DOHH2 (cell line): Measurements from ENCODE around the gene SPPL2A.

Experiments
- H3F3A ChIP-seq: fragments of 200-600 bp; sonication (generic), shearing (Covaris generic); 2 replicates; pipeline ENCODE4 v1.6.0; 2016; ENCODE audit warnings: antibody characterized with exemption, mild to moderate bottlenecking; ENCODE audit not compliant: control insufficient read depth, insufficient read depth
- H3K27ac ChIP-seq: fragments of 200-600 bp; sonication (generic); 2 replicates; pipeline ENCODE4 v1.5.1; 2014; ENCODE audit warnings: low read depth, mild to moderate bottlenecking, low read length, moderate library complexity
- H3K27me3 ChIP-seq: fragments of 200-600 bp; sonication (generic); 2 replicates; pipeline ENCODE4 v1.6.1; 2014; ENCODE audit warnings: mild to moderate bottlenecking, low read length, mixed read lengths; ENCODE audit not compliant: control insufficient read depth
- H3K36me3 ChIP-seq: fragments of 200-600 bp; sonication (generic); 2 replicates; pipeline ENCODE4 v1.6.1; 2014; ENCODE audit warnings: mild to moderate bottlenecking, low read length, moderate library complexity, mixed read lengths; ENCODE audit not compliant: control insufficient read depth
- H3K4me1 ChIP-seq: fragments of 200-600 bp; sonication (generic); 2 replicates; pipeline ENCODE4 v1.6.1; 2014; ENCODE audit warnings: mild to moderate bottlenecking, low read length, mixed read lengths; ENCODE audit not compliant: control insufficient read depth
- H3K4me2 ChIP-seq: fragments of 200-600 bp; sonication (generic); 2 replicates; pipeline ENCODE4 v1.6.0; 2014; ENCODE audit warnings: mild to moderate bottlenecking, low read length, moderate library complexity
- H3K4me3 ChIP-seq: fragments of 200-600 bp; sonication (generic); 2 replicates; pipeline ENCODE4 v1.5.1; 2014; ENCODE audit warnings: mild to moderate bottlenecking, low read length, mixed read lengths
- H3K79me2 ChIP-seq: fragments of 200-600 bp; sonication (generic); 2 replicates; pipeline ENCODE4 v1.6.1; 2014; ENCODE audit warnings: mild to moderate bottlenecking, low read length, mixed read lengths; ENCODE audit not compliant: control insufficient read depth
- H3K9me2 ChIP-seq: fragments of 200-600 bp; sonication (generic); replicated peaks from 2 replicates; pipeline ENCODE4 v1.6.1; 2014; ENCODE audit warnings: mild to moderate bottlenecking, low read length, mixed read lengths; ENCODE audit not compliant: control insufficient read depth
- H3K9me3 ChIP-seq: fragments of 200-600 bp; sonication (generic); 2 replicates; pipeline ENCODE4 v1.6.1; 2014; ENCODE audit warnings: antibody characterized with exemption, low read length, mixed read lengths; ENCODE audit not compliant: control insufficient read depth, insufficient read depth
- H4K20me1 ChIP-seq: fragments of 200-600 bp; sonication (generic); 2 replicates; pipeline ENCODE4 v1.6.0; 2014; ENCODE audit warnings: low read depth, mild to moderate bottlenecking, antibody characterized with exemption, low read length, moderate library complexity; ENCODE audit not compliant: control insufficient read depth, insufficient read depth
- EZH2phosphoT487 ChIP-seq: fragments of 200-600 bp; sonication (generic); IDR thresholded peaks from 2 replicates; pipeline ENCODE4 v1.6.1; 2017; ENCODE audit warnings: borderline replicate concordance, mild to moderate bottlenecking, antibody characterized with exemption, low read length, moderate library complexity, mixed read lengths
- TF ChIP-seq, protein P1 (sequence below): fragments of 200-600 bp; sonication (generic); IDR thresholded peaks from one replicate; pipeline ENCODE4 v1.5.1; 2014; ENCODE audit warnings: antibody characterized with exemption, mild to moderate bottlenecking, low read depth, low read length; ENCODE audit not compliant: poor library complexity, severe bottlenecking

Gene SPPL2A

DNA sequence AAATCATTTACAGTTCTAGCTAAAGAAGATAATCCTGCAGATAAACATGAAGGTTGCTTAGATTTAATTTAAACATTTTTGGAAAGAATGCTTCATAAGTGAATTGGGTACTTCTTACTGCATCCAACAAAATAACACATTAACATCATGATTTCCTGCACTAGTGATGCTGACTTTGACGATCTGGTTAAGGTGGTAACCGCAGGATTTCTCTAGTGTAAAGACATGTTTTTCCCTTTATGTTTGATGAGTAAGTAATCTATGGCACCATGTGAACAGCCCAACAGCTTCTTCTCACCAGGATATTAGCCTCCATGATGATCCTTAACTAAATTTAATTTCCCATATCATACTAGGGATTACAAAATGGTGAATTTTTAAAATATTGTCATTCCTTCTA, 14.1 kb downstream of the SPPL2A start:
- H3K27ac ChIP-seq = no peak overlapping the region
- H3K79me2 ChIP-seq = peaks cover 42% of the 10 kb centered on the region
- no peak overlapping the region for H3K4me3 ChIP-seq

DNA sequence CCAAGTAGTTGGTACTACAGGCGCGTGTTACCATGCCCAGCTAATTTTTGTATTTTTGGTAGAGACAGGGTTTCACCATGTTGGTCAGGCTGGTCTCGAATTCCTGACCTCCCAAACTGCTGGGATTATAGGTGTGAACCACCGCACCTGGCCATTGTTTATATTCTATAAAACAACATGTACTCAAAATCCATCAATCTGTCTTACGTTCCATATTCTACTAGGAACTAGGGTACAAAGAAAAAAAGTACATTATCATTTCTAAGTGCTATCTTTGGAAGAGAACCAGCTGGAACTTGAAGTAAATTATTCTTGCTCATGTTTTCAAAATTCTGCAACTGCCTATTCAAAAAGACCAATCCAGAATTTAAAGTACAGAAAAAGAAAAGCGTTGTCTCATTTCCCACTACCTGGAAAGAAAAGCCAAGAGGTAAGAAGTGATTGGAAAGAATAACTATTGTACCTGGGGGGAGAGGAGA, 15.2 kb downstream of the SPPL2A start:
- no peak for TF ChIP-seq EZH2phosphoT487
- TF ChIP-seq, protein P1, sequence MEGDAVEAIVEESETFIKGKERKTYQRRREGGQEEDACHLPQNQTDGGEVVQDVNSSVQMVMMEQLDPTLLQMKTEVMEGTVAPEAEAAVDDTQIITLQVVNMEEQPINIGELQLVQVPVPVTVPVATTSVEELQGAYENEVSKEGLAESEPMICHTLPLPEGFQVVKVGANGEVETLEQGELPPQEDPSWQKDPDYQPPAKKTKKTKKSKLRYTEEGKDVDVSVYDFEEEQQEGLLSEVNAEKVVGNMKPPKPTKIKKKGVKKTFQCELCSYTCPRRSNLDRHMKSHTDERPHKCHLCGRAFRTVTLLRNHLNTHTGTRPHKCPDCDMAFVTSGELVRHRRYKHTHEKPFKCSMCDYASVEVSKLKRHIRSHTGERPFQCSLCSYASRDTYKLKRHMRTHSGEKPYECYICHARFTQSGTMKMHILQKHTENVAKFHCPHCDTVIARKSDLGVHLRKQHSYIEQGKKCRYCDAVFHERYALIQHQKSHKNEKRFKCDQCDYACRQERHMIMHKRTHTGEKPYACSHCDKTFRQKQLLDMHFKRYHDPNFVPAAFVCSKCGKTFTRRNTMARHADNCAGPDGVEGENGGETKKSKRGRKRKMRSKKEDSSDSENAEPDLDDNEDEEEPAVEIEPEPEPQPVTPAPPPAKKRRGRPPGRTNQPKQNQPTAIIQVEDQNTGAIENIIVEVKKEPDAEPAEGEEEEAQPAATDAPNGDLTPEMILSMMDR = no peak
- Histone ChIP-seq H3K4me3 (no peak overlapping the region), H3F3A (no peaks in the 10 kb centered on the region), H3K27ac (no peak overlapping the region), H3K4me1 (peaks cover 4% of the 10 kb centered on the region; the same call in 1 of the 2 replicates), H3K79me2 (peaks cover 34% of the 10 kb centered on the region), H3K36me3 (peaks cover 13% of the 10 kb centered on the region), H3K9me2 (no peaks in the 10 kb centered on the region), H3K27me3 (no peaks in the 10 kb centered on the region), H3K9me3 (no peaks in the 10 kb centered on the region), H3K4me2 (no peak overlapping the region), H4K20me1 (no peaks in the 10 kb centered on the region)

More for the DNA sequence above, 14.1 kb downstream of the SPPL2A start:
- Histone ChIP-seq H3K27me3 (no peaks in the 10 kb centered on the region), H3F3A (no peaks in the 10 kb centered on the region), H3K4me1 (peaks cover 4% of the 10 kb centered on the region; the same call in 1 of the 2 replicates), H3K4me2 (no peak overlapping the region), H4K20me1 (no peaks in the 10 kb centered on the region), H3K36me3 (peaks cover 13% of the 10 kb centered on the region), H3K9me3 (no peaks in the 10 kb centered on the region), H3K9me2 (no peaks in the 10 kb centered on the region)
- TF ChIP-seq EZH2phosphoT487 = no peak
- TF ChIP-seq, protein P1 = no peak

DNA sequence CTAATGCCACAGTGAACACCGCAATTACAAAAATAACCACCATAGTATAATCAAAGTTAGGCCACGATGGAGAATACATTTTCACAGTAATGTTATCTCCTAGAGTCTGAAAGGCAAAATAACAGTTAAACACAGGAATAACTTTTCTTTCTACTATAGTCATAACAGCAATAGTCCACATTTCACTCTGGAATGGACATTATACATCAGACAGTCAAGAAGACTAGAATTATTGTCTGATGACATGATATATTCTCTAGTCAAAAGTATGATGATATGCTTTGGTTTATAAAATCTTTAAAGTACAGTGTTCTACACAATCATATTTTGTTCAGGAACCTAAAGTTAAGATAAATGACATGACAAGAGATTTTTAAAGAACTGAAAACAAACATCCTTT, 18.0 kb downstream of the SPPL2A start:
- no peak overlapping the region for H3K4me2 ChIP-seq
- peaks cover 13% of the 10 kb centered on the region for H3K36me3 ChIP-seq
- H3K27me3 ChIP-seq = no peaks in the 10 kb centered on the region
- no peaks in the 10 kb centered on the region for H3K4me1 ChIP-seq
- H4K20me1 ChIP-seq = no peaks in the 10 kb centered on the region
- H3K9me2 ChIP-seq = no peaks in the 10 kb centered on the region
- no peak overlapping the region for H3K27ac ChIP-seq
- H3K9me3 ChIP-seq = no peaks in the 10 kb centered on the region
- TF ChIP-seq, protein P1 = no peak
- no peak for TF ChIP-seq EZH2phosphoT487
- peaks cover 12% of the 10 kb centered on the region for H3K79me2 ChIP-seq
- no peak overlapping the region for H3K4me3 ChIP-seq
- no peaks in the 10 kb centered on the region for H3F3A ChIP-seq
